ENCODE measurements around the gene CHST15.

DNA sequence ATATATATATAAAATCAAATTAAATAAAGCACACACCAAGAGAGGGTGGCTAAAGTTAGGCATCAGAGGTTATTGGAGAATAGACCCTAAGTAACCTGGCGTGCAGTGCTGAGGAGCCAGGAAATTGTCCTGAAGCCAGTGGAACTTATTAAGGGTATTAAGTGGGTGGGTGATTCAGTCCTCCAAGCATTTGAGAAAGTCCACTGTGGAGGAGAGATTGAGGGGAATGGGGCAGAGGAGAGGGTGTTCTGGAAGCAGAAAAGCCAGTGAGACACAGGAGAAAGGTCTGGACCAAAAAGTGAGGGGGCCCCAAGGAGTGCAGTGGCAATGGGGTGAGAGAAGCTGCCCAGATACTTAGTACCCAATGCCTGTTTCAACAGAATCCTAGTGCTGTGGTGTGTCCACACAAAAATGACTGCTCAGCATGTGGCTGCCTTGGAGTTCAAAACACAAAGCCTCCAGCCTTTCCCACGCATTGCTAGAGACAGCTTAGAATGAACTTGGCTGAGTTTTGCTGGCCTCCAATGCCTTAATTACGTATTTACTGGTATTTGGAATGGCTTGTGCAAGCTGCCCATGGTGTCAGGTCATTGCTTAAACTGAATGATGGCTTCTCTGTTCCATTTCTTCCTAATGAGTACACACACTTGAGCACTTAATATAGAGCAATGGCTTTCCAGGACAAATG is 44.9 kb upstream of the CHST15 start:
- TF ChIP-seq, protein P1, sequence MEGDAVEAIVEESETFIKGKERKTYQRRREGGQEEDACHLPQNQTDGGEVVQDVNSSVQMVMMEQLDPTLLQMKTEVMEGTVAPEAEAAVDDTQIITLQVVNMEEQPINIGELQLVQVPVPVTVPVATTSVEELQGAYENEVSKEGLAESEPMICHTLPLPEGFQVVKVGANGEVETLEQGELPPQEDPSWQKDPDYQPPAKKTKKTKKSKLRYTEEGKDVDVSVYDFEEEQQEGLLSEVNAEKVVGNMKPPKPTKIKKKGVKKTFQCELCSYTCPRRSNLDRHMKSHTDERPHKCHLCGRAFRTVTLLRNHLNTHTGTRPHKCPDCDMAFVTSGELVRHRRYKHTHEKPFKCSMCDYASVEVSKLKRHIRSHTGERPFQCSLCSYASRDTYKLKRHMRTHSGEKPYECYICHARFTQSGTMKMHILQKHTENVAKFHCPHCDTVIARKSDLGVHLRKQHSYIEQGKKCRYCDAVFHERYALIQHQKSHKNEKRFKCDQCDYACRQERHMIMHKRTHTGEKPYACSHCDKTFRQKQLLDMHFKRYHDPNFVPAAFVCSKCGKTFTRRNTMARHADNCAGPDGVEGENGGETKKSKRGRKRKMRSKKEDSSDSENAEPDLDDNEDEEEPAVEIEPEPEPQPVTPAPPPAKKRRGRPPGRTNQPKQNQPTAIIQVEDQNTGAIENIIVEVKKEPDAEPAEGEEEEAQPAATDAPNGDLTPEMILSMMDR (conservative IDR thresholded peaks at IDR 0.05; ENCODE audit: low read length), result no peak
- no peak for TF ChIP-seq EZH2phosphoT487 (IDR thresholded peaks at IDR 0.05; ENCODE audit: borderline replicate concordance)

All from Loucy (cell line).